ENCODE measurements around the gene GLIS1. TPM values are rescaled to one million over a fixed set of nuclear protein-coding genes. Genes with fewer than 3 reads are reported as not detected.

The GLIS1 gene
- total RNA-seq, 1 experiment from 2014 or later = 1.7 TPM

- H3K4me3 ChIP-seq (ENCODE audit: low read length) = no peak overlapping the region
- ChIA-PET POLR2A (ENCODE audit: unreplicated experiment) (no interaction called here), CTCF (no interaction called here)
- no peaks in the 10 kb centered on the region for H3F3A ChIP-seq (ENCODE audit: low read length, unreplicated experiment)
- H3K27ac ChIP-seq (ENCODE audit: low read length) = no peak overlapping the region
- no peaks in the 10 kb centered on the region for H3K79me2 ChIP-seq (ENCODE audit: low read length)
- no peak overlapping the region for H3K9ac ChIP-seq (ENCODE audit: low read length)
- no peak overlapping the region for H2AFZ ChIP-seq (ENCODE audit: low read length)
- no peaks in the 10 kb centered on the region for H3K36me3 ChIP-seq (ENCODE audit: low read depth, low read length)
- H3K4me1 ChIP-seq (ENCODE audit: insufficient read depth, low read length) = no peaks in the 10 kb centered on the region
- H3K27me3 ChIP-seq (ENCODE audit: low read length) = no peaks in the 10 kb centered on the region
- TF ChIP-seq CTCF (conservative IDR thresholded peaks at IDR 0.05; ENCODE audit: low read depth, low read length) (no peak), EZH2 (IDR thresholded peaks at IDR 0.05; ENCODE audit: low read length, unreplicated experiment) (no peak), EZH2phosphoT487 (IDR thresholded peaks at IDR 0.05; ENCODE audit: borderline replicate concordance, low read length) (no peak)
- no peaks in the 10 kb centered on the region for H3K9me2 ChIP-seq (replicated peaks; ENCODE audit: low read length)
- no peak overlapping the region for H3K4me2 ChIP-seq (ENCODE audit: low read length)
- no TSS peak for BruUV-seq (replicated peaks)
- no peaks in the 10 kb centered on the region for H3K9me3 ChIP-seq (ENCODE audit: low read length)
- H4K20me1 ChIP-seq (ENCODE audit: low read length) = no peaks in the 10 kb centered on the region
- DNase-seq (no peak), ATAC-seq (no peak)
- intact Hi-C loops (cut with micrococcal nuclease) = no loop called here
Observed at GRCh38 chr1:53520481-53520880, 218.5 kb downstream of the GLIS1 start.

GRCh38 chr1:53519421-53519820 is 219.5 kb downstream of the GLIS1 start:
- Histone ChIP-seq H3K9me3 (ENCODE audit: low read length) (no peaks in the 10 kb centered on the region), H4K20me1 (ENCODE audit: low read length) (no peaks in the 10 kb centered on the region), H3K4me1 (ENCODE audit: insufficient read depth, low read length) (no peaks in the 10 kb centered on the region), H3K4me2 (ENCODE audit: low read length) (no peak overlapping the region), H3F3A (ENCODE audit: low read length, unreplicated experiment) (no peaks in the 10 kb centered on the region), H3K4me3 (ENCODE audit: low read length) (no peak overlapping the region), H3K79me2 (ENCODE audit: low read length) (no peaks in the 10 kb centered on the region), H3K36me3 (ENCODE audit: low read depth, low read length) (no peaks in the 10 kb centered on the region), H3K9ac (ENCODE audit: low read length) (no peak overlapping the region), H3K9me2 (replicated peaks; ENCODE audit: low read length) (no peaks in the 10 kb centered on the region), H3K27me3 (ENCODE audit: low read length) (no peaks in the 10 kb centered on the region), H2AFZ (ENCODE audit: low read length) (no peak overlapping the region), H3K27ac (ENCODE audit: low read length) (no peak overlapping the region)
- POLR2A ChIA-PET (ENCODE audit: unreplicated experiment) = no interaction called here
- DNase-seq = no peak
- BruUV-seq (replicated peaks) = no TSS peak
- intact Hi-C loops (cut with micrococcal nuclease) = no loop called here
- CTCF ChIA-PET = no interaction called here
- ATAC-seq = no peak
- no peak for TF ChIP-seq EZH2phosphoT487 (IDR thresholded peaks at IDR 0.05; ENCODE audit: borderline replicate concordance, low read length)
- TF ChIP-seq CTCF (conservative IDR thresholded peaks at IDR 0.05; ENCODE audit: low read depth, low read length) = no peak

- no TSS peak for BruUV-seq (replicated peaks)
- Histone ChIP-seq H2AFZ (ENCODE audit: low read length) (no peak overlapping the region), H3F3A (ENCODE audit: low read length, unreplicated experiment) (no peaks in the 10 kb centered on the region), H3K4me1 (ENCODE audit: insufficient read depth, low read length) (no peaks in the 10 kb centered on the region), H4K20me1 (ENCODE audit: low read length) (no peaks in the 10 kb centered on the region), H3K4me3 (ENCODE audit: low read length) (no peak overlapping the region), H3K9ac (ENCODE audit: low read length) (no peak overlapping the region), H3K9me3 (ENCODE audit: low read length) (no peaks in the 10 kb centered on the region), H3K9me2 (replicated peaks; ENCODE audit: low read length) (no peaks in the 10 kb centered on the region), H3K79me2 (ENCODE audit: low read length) (no peaks in the 10 kb centered on the region), H3K36me3 (ENCODE audit: low read depth, low read length) (no peaks in the 10 kb centered on the region), H3K27ac (ENCODE audit: low read length) (no peak overlapping the region), H3K4me2 (ENCODE audit: low read length) (no peak overlapping the region), H3K27me3 (ENCODE audit: low read length) (no peaks in the 10 kb centered on the region)
- DNase-seq (no peak), ATAC-seq (no peak)
- intact Hi-C loops (cut with micrococcal nuclease) = no loop called here
- ChIA-PET POLR2A (ENCODE audit: unreplicated experiment) (no interaction called here), CTCF (no interaction called here)
- TF ChIP-seq EZH2 (IDR thresholded peaks at IDR 0.05; ENCODE audit: low read length, unreplicated experiment) (no peak), CTCF (conservative IDR thresholded peaks at IDR 0.05; ENCODE audit: low read depth, low read length) (no peak), EZH2phosphoT487 (IDR thresholded peaks at IDR 0.05; ENCODE audit: borderline replicate concordance, low read length) (no peak)
Observed at GRCh38 chr1:53518775-53519174, 220.2 kb downstream of the GLIS1 start.
